Retinal pigment epithelial cell (primary cell): ENCODE data around the gene EYA4.

Experiments
- DNase-seq: peaks from one replicate; pipeline ENCODE4 v3.0.0-alpha.2; 2010; ENCODE audit warnings: low read depth
- H3K4me3 ChIP-seq: 2 replicates; pipeline ENCODE4 v1.5.1; 2011; ENCODE audit warnings: mild to moderate bottlenecking, low read length, control low read depth, moderate library complexity
- CTCF ChIP-seq: conservative IDR thresholded peaks from 2 replicates; pipeline ENCODE4 v1.5.1; 2011; ENCODE audit warnings: low read depth, low read length, control low read depth, inconsistent platforms

EYA4 gene

GRCh38 chr6:133467231-133467981, 226.2 kb downstream of the EYA4 start:
- no peak for DNase-seq
- TF ChIP-seq CTCF: no peak
- no peak overlapping the region for H3K4me3 ChIP-seq

GRCh38 chr6:133467982-133468380, 226.8 kb downstream of the EYA4 start:
- DNase-seq: no peak
- H3K4me3 ChIP-seq: no peak overlapping the region
- TF ChIP-seq CTCF: no peak

GRCh38 chr6:133468591-133468990, 227.4 kb downstream of the EYA4 start:
- no peak overlapping the region for H3K4me3 ChIP-seq
- no peak for TF ChIP-seq CTCF
- no peak for DNase-seq

GRCh38 chr6:133474516-133474915, 233.4 kb downstream of the EYA4 start:
- DNase-seq: no peak
- H3K4me3 ChIP-seq: no peak overlapping the region
- TF ChIP-seq CTCF: no peak

- TF ChIP-seq CTCF: no peak
- no peak for DNase-seq
- no peak overlapping the region for H3K4me3 ChIP-seq
These were observed 237.5 kb downstream of the EYA4 start for GRCh38 chr6:133478673-133479072.

GRCh38 chr6:133487174-133487573, 246.0 kb downstream of the EYA4 start:
- TF ChIP-seq CTCF: no peak
- no peak for DNase-seq
- no peak overlapping the region for H3K4me3 ChIP-seq

GRCh38 chr6:133495205-133495903, 254.2 kb downstream of the EYA4 start:
- DNase-seq: no peak
- no peak for TF ChIP-seq CTCF
- no peak overlapping the region for H3K4me3 ChIP-seq
